ENCODE data around the gene C14orf39.

The C14orf39 gene

GRCh38 chr14:60485598-60486251, at the start of gene C14orf39:
Gene C14orf39 (minus strand): TSS chr14:60486063. CDS start chr14:60485078, 985 bp downstream.
- DNase-seq = peak; percentile 27

GRCh38 chr14:60532442-60532841, 46.6 kb upstream of the C14orf39 start:
- DNase-seq = no peak

GRCh38 chr14:60515511-60516289, 29.8 kb upstream of the C14orf39 start:
- DNase-seq = no peak

- no peak for DNase-seq
These were observed 29.1 kb upstream of the C14orf39 start for GRCh38 chr14:60514741-60515491.

- no peak for DNase-seq
These were observed 28.5 kb upstream of the C14orf39 start for GRCh38 chr14:60514378-60514740.

- no peak for DNase-seq
These were observed 27.2 kb upstream of the C14orf39 start for GRCh38 chr14:60512973-60513571.

- DNase-seq = no peak
These were observed 26.3 kb upstream of the C14orf39 start for GRCh38 chr14:60512126-60512525.

- DNase-seq = no peak
These were observed 25.2 kb upstream of the C14orf39 start for GRCh38 chr14:60510951-60511599.

- DNase-seq = no peak
These were observed 24.5 kb upstream of the C14orf39 start for GRCh38 chr14:60510254-60510950.

GRCh38 chr14:60509438-60510253, 23.8 kb upstream of the C14orf39 start:
- DNase-seq = no peak

- DNase-seq = no peak
These were observed 23.0 kb upstream of the C14orf39 start, which contains the start of gene SIX6 for GRCh38 chr14:60508707-60509437. Gene SIX6 (plus strand): TSS chr14:60509146. CDS start chr14:60509399, 253 bp downstream.

GRCh38 chr14:60508363-60508706, 22.5 kb upstream of the C14orf39 start:
- no peak for DNase-seq

GRCh38 chr14:60506985-60507829, 21.3 kb upstream of the C14orf39 start:
- DNase-seq = no peak

GRCh38 chr14:60506462-60506984, 20.7 kb upstream of the C14orf39 start:
- DNase-seq = no peak

- no peak for DNase-seq
These were observed 20.1 kb upstream of the C14orf39 start for GRCh38 chr14:60506010-60506409.

- no peak for DNase-seq
These were observed 19.6 kb upstream of the C14orf39 start for GRCh38 chr14:60505448-60505847.

- no peak for DNase-seq
These were observed 16.7 kb upstream of the C14orf39 start for GRCh38 chr14:60502541-60502940.

GRCh38 chr14:60495946-60496345, 10.1 kb upstream of the C14orf39 start:
- no peak for DNase-seq

- no peak for DNase-seq
These were observed 4.4 kb upstream of the C14orf39 start for GRCh38 chr14:60490270-60490669.

All from hematopoietic multipotent progenitor cell treated with erythropoietin and hydrocortisone succinate and interleukin-3 and kit ligand, for 6 days (in vitro differentiated cells).